HG02798 (cell line): Measurements from ENCODE around the gene CCDC86.

Experiments used
- ATAC-seq: cut with Tn5 transposase; IDR thresholded peaks from one replicate; pipeline ENCODE4 v1.9.1; 2021; ENCODE audit warnings: mild to moderate bottlenecking; ENCODE audit not compliant: unreplicated experiment, poor library complexity

CCDC86 gene

GRCh38 chr11:60866911-60867870, 25.3 kb downstream of the CCDC86 start, which contains the start of gene ZP1:
TSS of gene ZP1 (plus strand) at chr11:60867542. CDS start at chr11:60867562, 20 bp downstream.
- no peak for ATAC-seq

GRCh38 chr11:60867871-60868681, 26.2 kb downstream of the CCDC86 start:
- no peak for ATAC-seq

GRCh38 chr11:60868682-60869450, 27.0 kb downstream of the CCDC86 start:
- ATAC-seq: no peak

GRCh38 chr11:60869451-60869825, 27.5 kb downstream of the CCDC86 start:
- ATAC-seq: no peak

GRCh38 chr11:60870276-60870675, 28.4 kb downstream of the CCDC86 start:
- no peak for ATAC-seq

GRCh38 chr11:60870733-60871377, 28.9 kb downstream of the CCDC86 start:
- ATAC-seq: no peak

- no peak for ATAC-seq
These were observed 29.6 kb downstream of the CCDC86 start for GRCh38 chr11:60871378-60872061.

GRCh38 chr11:60872124-60872960, 30.4 kb downstream of the CCDC86 start:
- ATAC-seq: no peak

GRCh38 chr11:60872961-60873524, 31.1 kb downstream of the CCDC86 start:
- no peak for ATAC-seq

- ATAC-seq: no peak
These were observed 31.6 kb downstream of the CCDC86 start for GRCh38 chr11:60873533-60873932.

- no peak for ATAC-seq
These were observed 32.8 kb downstream of the CCDC86 start for GRCh38 chr11:60874421-60875365.

GRCh38 chr11:60875366-60876167, 33.7 kb downstream of the CCDC86 start:
- no peak for ATAC-seq

GRCh38 chr11:60876168-60876485, 34.2 kb downstream of the CCDC86 start:
- no peak for ATAC-seq

- no peak for ATAC-seq
These were observed 36.6 kb downstream of the CCDC86 start for GRCh38 chr11:60878245-60879101.

GRCh38 chr11:60879104-60879503, 37.2 kb downstream of the CCDC86 start:
- no peak for ATAC-seq
